PC-3 (cell line): ENCODE data around the gene IGSF9B. TPM values are rescaled to one million over a fixed set of nuclear protein-coding genes. Genes with fewer than 3 reads are reported as not detected.

Source experiments
- ATAC-seq: fragments of 200-7000 bp; cut with Tn5 transposase; 2 replicates; pipeline ENCODE4 v1.9.1; 2020; ENCODE audit warnings: mild to moderate bottlenecking, moderate library complexity
- Bru-seq: library from RNA; stranded (reverse); fragments of 400-500 nt; gene quantifications from one replicate; lab custom pipeline; 2021; lab: Mats Ljungman, UMichigan
- BruChase-seq, 2 experiments: library from RNA; stranded (reverse); fragments of 400-500 nt; gene quantifications; one replicate each; lab custom pipeline; 2021; lab: Mats Ljungman, UMichigan
- BruUV-seq: library from RNA; stranded (reverse); fragments of 400-500 nt; replicated peaks from 2 replicates; lab custom pipeline; 2021; lab: Mats Ljungman, UMichigan
- CTCF ChIA-PET: fragments of 300-600 bp; sonication (Branson Sonifier 250); formaldehyde crosslinking; loops from one replicate; lab custom pipeline; 2022; ENCODE audit warnings: antibody characterized with exemption; lab: Charles Lee
- POLR2A ChIA-PET: fragments of 300-600 bp; sonication (Branson Sonifier 250); formaldehyde crosslinking; loops from one replicate; lab custom pipeline; 2022; ENCODE audit warnings: antibody characterized with exemption; ENCODE audit not compliant: unreplicated experiment; lab: Charles Lee
- DNase-seq: peaks from one replicate; pipeline ENCODE4 v3.0.0-alpha.2; 2015
- H2AFZ ChIP-seq: fragments of 300-600 bp; sonication (generic); 2 replicates; pipeline ENCODE4 v1.6.0; 2016; ENCODE audit warnings: antibody characterized with exemption, low read length
- H3F3A ChIP-seq: fragments of 300-600 bp; sonication (generic); one replicate; pipeline ENCODE4 v1.6.0; 2017; ENCODE audit warnings: antibody characterized with exemption, low read length, control low read depth, mild to moderate bottlenecking; ENCODE audit not compliant: unreplicated experiment
- H3K27ac ChIP-seq: fragments of 300-600 bp; sonication (generic); 2 replicates; pipeline ENCODE4 v1.5.1; 2016; ENCODE audit warnings: mild to moderate bottlenecking, low read length
- H3K27me3 ChIP-seq: fragments of 300-600 bp; sonication (generic); 2 replicates; pipeline ENCODE4 v1.6.1; 2016; ENCODE audit warnings: low read length, mixed read lengths
- H3K36me3 ChIP-seq: fragments of 300-600 bp; sonication (generic); 2 replicates; pipeline ENCODE4 v1.6.1; 2016; ENCODE audit warnings: low read depth, mixed run types, low read length, mixed read lengths
- H3K4me1 ChIP-seq: fragments of 300-600 bp; sonication (generic); 2 replicates; pipeline ENCODE4 v1.5.1; 2016; ENCODE audit warnings: low read length; ENCODE audit not compliant: insufficient read depth
- H3K4me2 ChIP-seq: fragments of 300-600 bp; sonication (generic); 2 replicates; pipeline ENCODE4 v1.6.0; 2016; ENCODE audit warnings: low read length
- H3K4me3 ChIP-seq: fragments of 300-600 bp; sonication (generic); 2 replicates; pipeline ENCODE4 v1.5.1; 2016; ENCODE audit warnings: mild to moderate bottlenecking, low read length, mixed read lengths
- H3K79me2 ChIP-seq: fragments of 300-600 bp; sonication (generic); 2 replicates; pipeline ENCODE4 v1.6.1; 2017; ENCODE audit warnings: low read length, mixed read lengths
- H3K9ac ChIP-seq: fragments of 300-600 bp; sonication (generic); 2 replicates; pipeline ENCODE4 v1.6.0; 2016; ENCODE audit warnings: mild to moderate bottlenecking, low read length
- H3K9me2 ChIP-seq: fragments of 300-600 bp; sonication (generic); replicated peaks from 2 replicates; pipeline ENCODE4 v1.6.1; 2016; ENCODE audit warnings: mixed run types, low read length, mixed read lengths
- H3K9me3 ChIP-seq: fragments of 300-600 bp; sonication (generic); 2 replicates; pipeline ENCODE4 v1.6.1; 2016; ENCODE audit warnings: low read length, mixed read lengths
- H4K20me1 ChIP-seq: fragments of 300-600 bp; sonication (generic); 2 replicates; pipeline ENCODE4 v1.6.1; 2016; ENCODE audit warnings: low read length, mixed read lengths
- CTCF ChIP-seq: fragments of 300-600 bp; sonication (generic); conservative IDR thresholded peaks from 2 replicates; pipeline ENCODE4 v1.5.1; 2017; ENCODE audit warnings: antibody characterized with exemption, low read depth, mild to moderate bottlenecking, low read length
- EZH2 ChIP-seq: fragments of 300-600 bp; sonication (generic); IDR thresholded peaks from one replicate; pipeline ENCODE4 v1.6.1; 2017; ENCODE audit warnings: antibody characterized with exemption, mild to moderate bottlenecking, low read length; ENCODE audit not compliant: unreplicated experiment
- EZH2phosphoT487 ChIP-seq: fragments of 300-600 bp; sonication (generic); IDR thresholded peaks from 2 replicates; pipeline ENCODE4 v1.6.1; 2018; ENCODE audit warnings: mild to moderate bottlenecking, antibody characterized with exemption, low read length, borderline replicate concordance
- intact Hi-C: fragments of 100-400 bp; cut with micrococcal nuclease; formaldehyde crosslinking; loops from 2 replicates; pipeline ENCODE4 v1.9.0; 2023
- long read RNA-seq: library from polyadenylated mRNA; unstranded; transcript quantifications from one replicate; pipeline ENCODE4 v2.0.0, GENCODE V29; 2021; ENCODE audit not compliant: unreplicated experiment
- total RNA-seq: library from RNA; depleted of rRNA; stranded (reverse); fragments of >200 nt; gene quantifications from 2 replicates; pipeline ENCODE4 v1.2.3, GENCODE V29; 2014; rRNA removed

The IGSF9B gene
- 0.58 and 1.3 TPM in 2 replicates for total RNA-seq
- percentile 34 among the genes with signal in this experiment for Bru-seq, nascent RNA
- BruChase-seq, experiment 1, labeled RNA remaining after a 6-hour chase = percentile 28 among the genes with signal in this experiment
- percentile 30 among the genes with signal in this experiment for BruChase-seq, experiment 2, labeled RNA remaining after a 2-hour chase
- long read RNA-seq, partial matches to known transcripts = 0 of 4 reads
- long read RNA-seq, other reads (novel, unspliced or antisense) = 4 of 4 reads

GRCh38 chr11:133956650-133957633 is at the start of gene IGSF9B:
Gene IGSF9B (minus strand): TSS chr11:133956968. CDS start chr11:133956754, 214 bp downstream.
- Histone ChIP-seq H3K79me2 (no peaks in the 10 kb centered on the region), H3K4me2 (peak within 1 kb of the TSS; percentile 74), H3K27me3 (peaks cover 41% of the 10 kb centered on the region), H3K4me1 (0 out of 2 replicates have a peak, but pooled peaks cover 5% of the 10 kb centered on the region), H3K9me3 (no peaks in the 10 kb centered on the region), H3K9me2 (no peaks in the 10 kb centered on the region), H3K36me3 (no peaks in the 10 kb centered on the region), H3F3A (no peaks in the 10 kb centered on the region), H4K20me1 (no peaks in the 10 kb centered on the region), H3K9ac (no peak within 1 kb of the TSS), H3K27ac (no peak within 1 kb of the TSS), H3K4me3 (peak within 1 kb of the TSS; percentile 64), H2AFZ (peak within 1 kb of the TSS; percentile 75)
- intact Hi-C loops = no loop called here
- DNase-seq (peak; percentile 74), ATAC-seq (peak; percentile 97)
- TF ChIP-seq EZH2 = no peak
- no peak for TF ChIP-seq EZH2phosphoT487
- CTCF ChIA-PET = no interaction called here
- no TSS peak for BruUV-seq
- POLR2A ChIA-PET = no interaction called here

- Histone ChIP-seq H3K9ac (no peak overlapping the region), H4K20me1 (no peaks in the 10 kb centered on the region), H3K9me3 (no peaks in the 10 kb centered on the region), H3K9me2 (no peaks in the 10 kb centered on the region), H3K36me3 (no peaks in the 10 kb centered on the region), H3F3A (no peaks in the 10 kb centered on the region), H3K79me2 (no peaks in the 10 kb centered on the region), H3K4me2 (no peak overlapping the region), H3K27ac (no peak overlapping the region), H3K4me3 (no peak overlapping the region), H3K27me3 (peaks cover 52% of the 10 kb centered on the region), H3K4me1 (no peaks in the 10 kb centered on the region), H2AFZ (no peak overlapping the region)
- TF ChIP-seq EZH2phosphoT487 (no peak), CTCF (no peak), EZH2 (no peak)
- DNase-seq = no peak
- ChIA-PET POLR2A (no interaction called here), CTCF (interaction anchor here (0.7 kb wide), 1 partner anchor 49 kb away, joined by 3 read pairs; no protein-coding TSS in a partner anchor)
- intact Hi-C loops = no loop called here
- ATAC-seq = no peak
- BruUV-seq = no TSS peak
Measured at GRCh38 chr11:134004496-134005172, 47.9 kb upstream of the IGSF9B start.
